GM21528 (cell line): ENCODE results near the gene PLXNA4.

Source experiments
- ATAC-seq: cut with Tn5 transposase; IDR thresholded peaks from one replicate; pipeline ENCODE4 v1.9.1; 2021; ENCODE audit warnings: mild to moderate bottlenecking, moderate library complexity; ENCODE audit not compliant: unreplicated experiment, low FRiP score

Gene PLXNA4

GRCh38 chr7:132476541-132476940 lies 99.7 kb downstream of the PLXNA4 start:
- ATAC-seq, result no peak

- ATAC-seq, result no peak
Observed at GRCh38 chr7:132475669-132476116, 100.6 kb downstream of the PLXNA4 start.

- ATAC-seq, result no peak
Observed at GRCh38 chr7:132475037-132475668, 101.1 kb downstream of the PLXNA4 start.

- no peak for ATAC-seq
Observed at GRCh38 chr7:132472463-132473120, 103.7 kb downstream of the PLXNA4 start.

- ATAC-seq, result no peak
Observed at GRCh38 chr7:132471515-132471914, 104.8 kb downstream of the PLXNA4 start.

GRCh38 chr7:132469681-132470080 lies 106.6 kb downstream of the PLXNA4 start:
- ATAC-seq, result no peak

- no peak for ATAC-seq
Observed at GRCh38 chr7:132469264-132469663, 107.0 kb downstream of the PLXNA4 start.

- no peak for ATAC-seq
Observed at GRCh38 chr7:132466367-132466766, 109.9 kb downstream of the PLXNA4 start.

- ATAC-seq, result no peak
Observed at GRCh38 chr7:132465516-132465915, 110.8 kb downstream of the PLXNA4 start.

- ATAC-seq, result no peak
Observed at GRCh38 chr7:132464740-132465139, 111.5 kb downstream of the PLXNA4 start.

GRCh38 chr7:132463922-132464321 lies 112.3 kb downstream of the PLXNA4 start:
- ATAC-seq, result no peak

GRCh38 chr7:132462478-132462877 lies 113.8 kb downstream of the PLXNA4 start:
- ATAC-seq, result no peak

- no peak for ATAC-seq
Observed at GRCh38 chr7:132461032-132461592, 115.2 kb downstream of the PLXNA4 start.

GRCh38 chr7:132458729-132459128 lies 117.5 kb downstream of the PLXNA4 start:
- no peak for ATAC-seq

- no peak for ATAC-seq
Observed at GRCh38 chr7:132457658-132458057, 118.6 kb downstream of the PLXNA4 start.

GRCh38 chr7:132456418-132456817 lies 119.9 kb downstream of the PLXNA4 start:
- no peak for ATAC-seq

GRCh38 chr7:132455378-132455777 lies 120.9 kb downstream of the PLXNA4 start:
- no peak for ATAC-seq

GRCh38 chr7:132453826-132454225 lies 122.4 kb downstream of the PLXNA4 start:
- no peak for ATAC-seq

- ATAC-seq, result no peak
Observed at GRCh38 chr7:132451161-132451560, 125.1 kb downstream of the PLXNA4 start.

- no peak for ATAC-seq
Observed at GRCh38 chr7:132450696-132451095, 125.6 kb downstream of the PLXNA4 start.

- ATAC-seq, result no peak
Observed at GRCh38 chr7:132450188-132450587, 126.1 kb downstream of the PLXNA4 start.
